ENCODE data around the gene PACRGL.

PACRGL gene

DNA sequence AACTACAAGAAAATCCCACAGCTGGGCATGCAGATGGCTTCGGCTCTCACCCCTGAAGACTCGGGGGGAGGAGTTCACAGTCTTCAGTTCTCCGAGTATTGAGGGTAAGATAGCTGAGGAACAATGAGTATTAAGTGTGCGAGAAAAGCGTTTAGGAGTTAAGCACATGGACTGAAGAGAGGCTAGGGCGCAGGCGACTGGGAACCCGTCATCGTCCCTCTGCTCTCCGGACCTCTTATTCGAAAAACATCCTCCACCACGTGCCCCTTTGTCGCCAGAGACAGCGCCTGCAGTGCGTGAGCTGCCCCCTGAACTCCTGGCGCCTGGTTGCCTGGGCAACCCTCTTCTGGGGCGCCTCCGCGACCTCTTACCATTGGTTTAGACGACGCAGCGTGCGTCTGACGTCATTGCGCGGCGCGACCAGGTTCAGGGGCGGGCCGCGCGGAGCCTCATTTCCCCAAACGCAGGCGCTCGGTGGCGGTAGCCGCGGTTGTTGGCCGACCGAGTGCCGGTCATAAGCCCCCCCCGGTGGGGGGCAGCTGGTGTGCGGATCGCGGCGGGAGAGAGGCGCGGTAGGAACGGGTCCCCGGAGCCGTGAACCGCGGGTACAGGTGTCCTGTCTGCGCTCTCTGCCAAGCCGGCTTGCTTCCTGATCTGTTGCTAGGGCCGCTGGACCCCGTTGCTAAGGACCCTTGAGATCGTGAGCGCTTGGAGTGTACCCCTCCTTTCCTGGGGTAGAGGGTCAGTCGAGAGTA lies at the start of gene PACRGL:
TSS of gene PACRGL (plus strand) at position 452 of the 755 bp plus-strand sequence. CDS start 4,024 bp downstream, outside the sequence.
- peak; percentile 98 for DNase-seq

DNA sequence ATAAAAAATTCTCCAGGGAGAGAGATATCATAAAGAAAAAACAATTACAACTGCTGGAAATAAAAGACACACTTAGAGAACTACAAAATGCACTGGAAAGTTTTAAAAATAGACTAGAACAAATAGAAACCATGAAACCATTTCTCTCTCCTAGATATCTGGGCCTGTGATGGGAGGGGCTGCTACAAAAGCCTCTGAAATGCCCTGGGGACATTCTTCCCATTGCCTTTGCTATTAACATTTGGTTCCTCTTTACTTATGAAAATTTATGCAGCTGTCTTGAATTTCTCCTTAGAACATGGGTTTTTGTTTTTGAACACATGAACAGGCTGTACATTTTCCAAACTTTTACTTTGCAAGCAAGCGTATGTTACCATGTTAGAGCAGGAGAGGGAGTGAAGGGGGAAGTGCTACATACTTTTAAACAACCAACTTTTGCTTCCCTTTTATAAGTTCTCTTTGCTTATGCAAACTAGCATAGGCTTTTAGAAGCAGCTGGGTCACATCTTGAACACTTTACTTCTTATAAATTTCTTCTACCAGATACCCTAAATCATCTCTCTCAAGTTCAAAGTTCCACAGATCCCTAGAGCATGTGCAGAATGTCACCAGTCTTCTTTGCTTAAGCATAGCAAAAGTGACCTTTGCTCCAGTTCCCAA lies 47.9 kb upstream of the PACRGL start:
- DNase-seq: no peak

DNA sequence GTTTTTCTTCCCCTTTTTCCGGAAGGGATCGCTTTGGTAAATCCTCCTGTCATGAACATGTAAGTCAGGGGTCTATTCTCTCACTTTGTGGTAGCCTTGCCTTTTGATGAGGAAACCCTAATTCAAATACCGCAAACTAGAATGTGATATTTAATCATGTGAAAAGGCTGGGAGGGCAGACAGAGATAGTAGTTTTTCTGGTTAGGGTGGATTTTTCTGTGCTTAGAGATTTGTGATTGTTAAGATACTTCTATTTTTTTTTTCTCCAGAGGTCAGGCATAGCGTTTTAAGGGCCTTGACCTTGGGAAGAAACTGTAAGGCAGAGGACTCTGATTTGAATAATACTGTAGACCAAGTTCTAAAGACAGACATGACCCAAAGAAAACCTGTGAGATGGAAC lies 41.8 kb upstream of the PACRGL start:
- no peak for DNase-seq

DNA sequence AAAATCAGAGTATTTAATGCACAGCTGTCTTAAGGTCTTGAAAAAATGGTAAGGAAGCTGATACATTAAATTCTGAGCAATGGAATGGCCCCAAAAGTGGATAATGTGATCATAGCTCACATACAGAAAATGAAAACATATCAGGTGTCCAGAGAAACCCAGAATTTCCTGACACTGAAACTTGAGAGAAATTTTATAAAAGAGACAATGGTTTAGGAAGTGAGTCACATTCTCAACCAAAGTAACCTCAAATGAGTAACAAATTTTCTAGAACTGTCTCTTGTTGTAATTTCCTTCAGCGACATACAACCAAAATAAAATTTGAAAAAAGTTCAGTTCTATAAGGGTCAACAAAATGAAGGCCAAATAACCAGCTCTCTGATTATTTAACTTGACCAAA lies 37.4 kb upstream of the PACRGL start:
- DNase-seq: no peak

DNA sequence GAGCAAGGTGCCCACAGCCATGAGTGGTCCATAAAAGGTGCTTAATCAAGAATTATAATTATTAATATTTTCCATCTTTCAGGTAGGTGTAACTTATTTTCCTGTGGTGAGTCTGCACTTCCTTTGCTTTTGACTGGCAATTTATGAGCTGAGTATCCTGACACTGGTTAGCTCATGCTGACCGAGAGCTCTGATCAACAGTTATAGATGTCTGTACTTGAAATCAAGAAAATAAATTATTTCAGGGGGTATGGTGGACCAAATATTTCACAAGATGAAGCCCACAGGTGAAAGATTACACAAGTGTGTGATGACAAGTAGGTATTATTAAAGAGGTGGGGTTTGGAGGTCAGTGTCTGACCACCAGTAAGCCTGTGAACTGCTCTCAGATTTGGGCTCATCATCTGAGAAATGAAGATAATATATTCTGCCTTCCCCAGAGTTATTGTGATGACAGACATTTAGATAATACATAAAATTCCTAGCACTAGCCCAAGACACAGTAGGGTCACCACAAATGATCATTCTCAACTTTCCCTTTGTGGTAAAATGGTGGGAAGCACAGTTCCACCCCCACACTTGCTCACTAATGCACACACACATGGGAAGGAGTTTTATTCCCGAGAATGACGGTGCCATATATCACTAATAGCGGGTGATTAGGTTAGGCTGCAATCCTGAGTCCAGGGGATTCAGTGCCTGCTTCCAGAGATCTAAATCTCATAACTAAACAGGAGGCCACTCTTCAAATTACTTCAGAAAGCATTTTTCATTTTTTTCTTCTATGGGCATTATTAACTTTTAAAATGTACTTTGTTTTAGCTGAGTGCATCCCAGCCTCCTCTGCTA lies 34.0 kb upstream of the PACRGL start:
- no peak for DNase-seq

DNA sequence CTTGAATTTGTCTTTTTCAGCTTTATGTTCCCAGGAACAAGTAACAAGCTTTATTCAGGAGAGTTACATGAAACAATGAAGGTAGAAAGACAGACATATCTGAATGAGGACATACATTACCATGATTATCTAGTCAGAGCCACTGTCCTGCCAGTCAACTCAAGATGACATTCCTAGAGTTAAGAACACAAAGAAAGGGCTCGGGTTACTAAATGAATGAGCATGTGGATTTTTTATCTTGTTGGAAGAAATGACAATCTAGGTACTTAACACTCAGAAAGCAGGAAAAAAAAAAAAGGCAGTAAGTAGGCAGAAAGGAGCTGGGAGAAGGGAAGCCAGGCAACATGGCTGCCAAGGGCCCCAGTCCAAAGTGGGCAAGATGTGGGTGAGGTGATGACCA lies 28.0 kb upstream of the PACRGL start:
- no peak for DNase-seq

DNA sequence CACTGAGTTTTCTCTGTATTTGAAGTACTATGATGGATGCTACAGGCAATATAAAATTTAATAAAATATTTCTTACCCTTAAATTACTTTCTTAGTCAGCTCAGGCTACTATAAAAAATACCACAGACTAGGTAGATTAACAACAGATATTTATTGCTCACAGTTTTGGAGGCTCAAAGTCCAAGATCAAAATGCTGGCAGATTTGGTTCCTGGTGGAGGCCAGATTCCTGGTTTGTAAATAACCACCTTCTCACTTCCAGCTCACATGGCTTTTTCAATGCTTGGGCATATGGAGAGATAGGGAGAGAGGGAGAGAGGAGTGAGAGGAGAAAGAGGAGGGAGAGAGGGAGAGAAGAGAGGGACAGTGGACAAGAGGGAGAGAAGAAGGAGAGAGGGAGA lies 24.5 kb upstream of the PACRGL start:
- DNase-seq: no peak

DNA sequence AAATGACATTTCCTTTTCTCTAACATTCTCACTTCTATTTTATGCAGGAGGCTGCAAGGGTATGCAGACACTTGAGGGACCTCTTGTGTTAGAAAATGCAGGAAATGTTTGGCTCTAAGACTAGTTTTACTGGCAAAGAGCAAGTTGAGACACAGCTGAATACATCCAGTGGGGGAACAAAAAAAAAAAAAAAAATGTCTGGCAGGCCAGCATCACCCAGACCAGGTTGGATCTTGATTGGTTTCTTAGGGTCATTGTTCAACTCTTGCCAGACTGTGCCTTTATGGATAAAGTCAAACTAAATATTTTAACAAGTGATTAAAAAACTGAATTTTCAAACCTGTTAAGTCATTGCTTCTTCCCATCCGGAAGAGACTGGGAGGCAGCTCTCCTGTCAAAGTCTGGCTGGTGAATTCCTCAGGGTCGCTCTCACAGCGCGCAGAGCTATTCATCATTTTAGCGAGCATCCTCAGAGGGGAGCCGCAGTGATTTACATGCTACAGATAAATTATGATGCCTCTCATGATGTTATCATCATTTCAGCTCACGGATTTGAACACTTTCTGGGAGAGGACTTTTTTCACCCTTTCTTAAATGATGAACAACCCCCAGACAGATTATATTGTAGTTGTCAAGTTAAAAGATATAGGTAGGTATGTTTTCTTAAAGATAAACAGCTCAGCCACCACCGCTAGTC lies 23.6 kb upstream of the PACRGL start:
- DNase-seq: no peak

DNA sequence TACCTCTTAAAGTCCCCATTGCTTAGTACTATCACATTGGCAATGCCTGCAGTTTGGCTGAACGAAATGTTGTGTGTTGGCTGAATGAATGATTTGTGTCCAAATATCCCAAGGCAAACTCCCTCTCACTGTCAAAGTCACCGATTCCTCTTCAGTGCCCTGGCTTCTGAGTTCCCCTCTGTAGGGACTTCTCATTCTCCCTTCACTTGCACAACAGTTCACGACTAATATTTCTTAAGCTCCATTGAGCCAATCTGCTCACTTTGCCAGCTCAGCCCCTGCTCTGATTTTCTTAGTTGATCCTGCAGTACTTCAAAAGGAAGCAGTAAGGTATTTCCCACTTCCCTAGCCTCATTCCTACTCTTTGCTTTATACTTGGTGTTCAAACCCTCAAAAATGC lies 21.9 kb upstream of the PACRGL start:
- no peak for DNase-seq

DNA sequence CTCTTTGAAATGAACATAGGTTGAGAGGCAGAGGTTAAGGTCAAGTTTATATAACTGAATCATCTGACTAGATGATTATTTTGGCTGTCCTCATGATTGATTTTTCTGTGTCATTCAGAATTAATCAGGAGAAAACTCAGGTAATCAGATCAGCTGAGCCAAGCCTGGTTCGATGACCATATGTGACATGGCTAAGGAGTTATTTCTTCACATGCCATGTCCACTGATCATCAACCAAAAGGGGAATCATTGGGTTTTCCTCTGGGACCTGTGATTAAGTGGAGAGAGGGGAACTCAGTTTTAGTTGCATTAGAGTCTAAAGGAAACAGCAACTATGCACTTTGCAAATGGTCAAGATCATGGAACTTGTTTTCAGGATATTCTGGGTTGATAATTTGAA lies 20.3 kb upstream of the PACRGL start:
- DNase-seq: peak; percentile 63

DNA sequence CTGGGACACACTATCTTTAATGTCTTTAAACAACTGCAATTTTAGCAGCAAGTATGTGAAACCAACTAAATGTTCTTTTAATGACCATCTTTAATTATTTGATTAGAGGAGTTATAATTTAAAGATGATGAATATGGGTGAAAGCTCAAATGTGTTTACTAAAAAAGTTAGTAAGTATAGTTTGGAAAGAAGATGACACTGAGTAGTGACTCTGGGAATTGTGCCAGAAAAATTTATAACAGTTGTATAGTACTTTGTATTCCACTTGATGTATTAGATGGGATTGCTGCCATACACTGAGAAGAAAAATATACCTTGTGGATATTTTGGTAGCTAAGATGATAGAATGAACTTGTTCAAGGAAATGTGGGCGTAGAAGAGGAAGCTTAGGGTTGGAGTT lies 19.5 kb upstream of the PACRGL start:
- DNase-seq: no peak

DNA sequence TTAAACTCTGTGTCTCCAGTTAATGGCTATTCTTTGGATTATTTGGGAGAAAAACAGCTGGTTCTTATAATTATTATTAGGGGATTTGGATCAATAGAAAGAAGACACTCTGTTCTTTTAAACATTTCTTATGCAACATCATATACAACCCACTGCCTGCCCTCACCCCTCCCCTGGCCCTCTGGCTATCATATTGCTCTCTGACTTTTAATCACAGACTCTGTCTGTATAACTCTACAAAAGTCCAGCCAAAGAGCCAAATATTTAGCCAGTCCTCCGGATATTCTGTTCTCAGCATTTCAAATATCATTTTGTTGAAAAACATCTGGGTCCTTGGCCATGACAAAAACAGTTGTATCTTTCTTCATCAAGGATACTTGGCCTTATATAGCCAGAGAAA lies 19.0 kb upstream of the PACRGL start:
- no peak for DNase-seq

DNA sequence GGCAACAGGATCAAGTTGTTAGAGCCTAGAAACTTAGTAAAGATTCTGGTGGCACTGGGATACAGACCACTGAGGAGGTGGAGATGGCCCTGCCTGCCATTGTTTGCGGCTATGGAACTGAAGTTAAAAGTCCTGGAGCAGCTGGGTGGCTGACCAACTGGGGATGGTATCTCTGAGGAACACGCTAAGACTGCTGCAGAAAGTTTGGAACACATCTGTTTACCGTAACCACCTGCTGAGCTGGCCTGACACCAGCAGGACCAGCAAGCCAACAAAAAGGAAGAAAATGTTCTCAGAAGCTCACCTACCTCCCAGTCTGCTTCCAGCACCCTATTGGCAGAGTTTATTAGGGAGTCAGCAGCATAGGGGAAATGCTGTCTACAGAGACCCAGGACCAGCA lies 17.4 kb upstream of the PACRGL start:
- no peak for DNase-seq

DNA sequence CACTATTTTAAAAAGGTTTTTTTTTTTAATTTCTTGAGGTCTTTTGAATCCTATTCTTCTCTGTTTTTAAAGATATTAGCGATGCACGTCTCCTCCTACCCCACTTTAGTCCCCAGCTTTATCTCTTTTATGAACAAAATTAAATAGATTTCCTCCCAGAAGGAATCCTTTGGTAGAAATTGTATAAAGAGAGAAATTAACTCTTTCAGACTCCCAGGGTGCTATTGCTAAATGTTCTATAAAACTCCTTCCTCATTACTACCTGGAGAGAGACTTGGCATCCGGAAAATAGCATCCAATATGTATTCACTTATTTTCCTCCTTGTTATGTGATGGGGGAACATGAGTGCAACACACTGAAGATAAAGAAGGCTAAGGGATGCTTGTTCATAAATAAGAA lies 16.5 kb upstream of the PACRGL start:
- DNase-seq: no peak

DNA sequence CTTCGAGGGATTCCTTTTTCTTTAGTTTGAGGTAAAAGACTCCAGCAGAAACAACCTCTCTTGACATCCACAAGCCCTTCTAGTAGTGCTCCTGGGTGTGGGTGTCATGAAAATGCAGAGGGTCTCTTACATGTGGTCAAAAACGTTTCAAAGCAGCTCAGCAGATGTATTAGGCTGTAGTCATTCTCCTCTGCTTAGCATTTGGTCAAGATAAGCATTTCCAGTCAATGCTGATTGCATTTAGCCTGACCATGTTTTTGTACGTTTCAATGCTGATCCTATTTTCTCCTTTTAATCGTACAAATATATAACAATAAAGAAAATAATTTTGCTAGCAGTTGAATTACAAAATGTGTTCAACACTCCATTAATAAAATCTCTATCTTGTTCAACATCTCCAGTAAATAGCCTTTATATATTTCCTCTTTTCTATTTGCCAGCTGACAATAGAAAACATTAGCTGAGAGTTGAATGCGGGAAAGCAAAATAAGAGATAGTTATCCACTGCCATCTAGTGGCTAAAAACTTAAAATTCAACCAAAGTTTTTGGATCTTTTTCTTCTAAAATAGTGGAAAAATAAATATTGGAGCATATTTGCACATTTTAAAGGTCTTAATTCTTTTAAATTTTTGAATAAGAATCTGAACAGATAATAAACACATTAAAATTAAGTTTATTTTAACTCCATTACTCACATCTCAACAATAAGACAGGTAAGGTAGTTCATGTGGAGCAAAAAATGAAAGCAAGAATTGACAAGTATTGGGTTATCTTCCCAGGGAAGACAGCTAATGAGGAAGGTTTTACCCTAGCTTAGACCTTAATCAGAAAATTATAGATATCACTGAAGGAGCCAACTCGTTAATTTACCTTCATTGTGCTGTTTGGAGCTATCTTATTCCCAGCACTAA lies 15.2 kb upstream of the PACRGL start:
- peak; percentile 40 for DNase-seq

DNA sequence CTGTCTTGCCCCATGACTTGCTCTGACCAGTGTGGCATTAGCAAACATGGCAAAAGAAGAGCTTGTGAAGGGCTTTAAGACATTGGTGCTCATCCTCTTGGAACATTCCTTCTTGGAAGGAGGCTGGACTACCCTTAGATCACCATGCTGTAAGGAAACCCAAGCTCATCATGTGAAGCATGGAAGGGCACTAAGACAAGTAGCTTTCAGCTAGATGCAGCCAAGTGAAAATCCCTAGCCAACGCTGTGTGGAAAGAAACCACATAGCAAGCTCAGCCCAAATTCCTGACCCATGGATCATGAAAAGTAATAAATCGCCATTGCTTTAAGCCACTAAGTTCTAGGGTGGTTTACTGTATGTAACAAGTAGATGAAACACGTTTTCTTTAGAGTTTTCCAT lies 12.4 kb upstream of the PACRGL start:
- no peak for DNase-seq

DNA sequence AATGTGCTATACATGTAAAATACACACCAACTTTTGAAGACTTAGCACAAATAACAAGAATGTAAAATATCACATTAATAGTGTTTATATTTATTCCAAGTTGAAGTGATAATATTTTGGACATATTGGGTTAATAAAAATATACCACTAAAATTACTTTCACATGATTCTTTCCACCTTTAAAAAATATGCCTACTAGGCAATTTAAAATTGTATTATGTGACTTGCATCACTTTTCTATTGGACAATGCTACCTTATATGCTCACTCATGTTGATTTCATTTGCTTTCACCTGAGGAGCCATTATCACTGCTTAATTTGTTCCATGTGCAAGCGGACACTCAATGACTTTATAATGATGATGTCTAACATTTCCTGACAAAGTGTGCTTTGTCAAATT lies 3.4 kb upstream of the PACRGL start:
- no peak for DNase-seq

DNA sequence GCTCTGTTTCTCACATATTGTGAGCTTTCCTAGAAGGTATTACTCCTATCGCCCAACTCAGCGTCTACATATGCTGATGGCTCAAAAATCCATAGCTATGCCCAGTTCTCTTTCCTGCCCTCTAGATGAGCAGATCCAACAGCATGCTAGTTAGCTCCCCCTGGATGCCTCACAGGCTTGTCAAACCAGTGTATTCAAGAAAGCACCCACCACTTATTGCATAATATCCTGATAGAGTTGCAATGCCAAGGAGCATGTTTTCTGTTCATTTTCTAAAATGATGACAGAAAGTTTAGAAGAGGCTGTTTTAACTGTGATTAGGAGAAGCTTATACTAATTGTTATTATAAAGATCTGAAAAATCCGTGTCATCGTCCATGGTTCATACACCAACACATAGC lies 1.9 kb upstream of the PACRGL start:
- no peak for DNase-seq

DNA sequence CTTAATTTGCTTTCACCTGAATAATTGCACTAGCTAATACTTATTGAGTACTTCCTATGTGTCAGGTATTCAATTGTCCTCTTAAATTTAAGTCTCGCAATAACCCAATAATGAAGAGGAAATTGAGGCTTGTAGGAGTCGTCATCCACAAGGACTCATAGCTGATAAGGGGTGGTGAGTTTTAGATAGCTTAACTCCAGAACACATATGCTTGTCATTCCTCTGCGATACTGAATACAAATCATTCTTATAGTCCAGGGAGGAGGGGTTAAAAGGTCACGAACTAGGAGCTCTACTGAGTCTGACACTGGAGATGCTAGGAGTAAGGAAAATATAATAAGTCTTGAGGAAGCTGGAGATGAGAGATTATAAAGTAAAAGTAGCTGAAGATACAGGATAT lies 1.4 kb upstream of the PACRGL start:
- DNase-seq: no peak

DNA sequence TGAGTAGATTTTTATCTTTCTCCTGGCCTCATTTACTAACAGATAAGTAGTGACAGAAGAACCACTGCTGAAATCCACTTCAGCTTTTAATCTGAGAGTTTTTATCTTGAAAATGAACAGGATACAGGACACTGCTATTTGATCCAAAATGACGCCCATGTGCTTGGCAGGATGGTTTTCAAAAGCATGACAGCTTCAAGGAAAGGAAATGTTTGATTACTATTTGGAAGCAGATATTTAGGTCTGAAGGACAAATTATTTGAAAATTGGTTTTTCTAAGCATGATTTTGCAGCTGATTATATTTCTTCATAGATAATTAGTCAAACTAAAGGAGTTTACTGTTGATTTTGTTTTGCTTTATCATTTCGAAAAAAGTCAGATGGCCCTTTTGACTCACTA lies 11.1 kb downstream of the PACRGL start:
- DNase-seq: no peak

DNA sequence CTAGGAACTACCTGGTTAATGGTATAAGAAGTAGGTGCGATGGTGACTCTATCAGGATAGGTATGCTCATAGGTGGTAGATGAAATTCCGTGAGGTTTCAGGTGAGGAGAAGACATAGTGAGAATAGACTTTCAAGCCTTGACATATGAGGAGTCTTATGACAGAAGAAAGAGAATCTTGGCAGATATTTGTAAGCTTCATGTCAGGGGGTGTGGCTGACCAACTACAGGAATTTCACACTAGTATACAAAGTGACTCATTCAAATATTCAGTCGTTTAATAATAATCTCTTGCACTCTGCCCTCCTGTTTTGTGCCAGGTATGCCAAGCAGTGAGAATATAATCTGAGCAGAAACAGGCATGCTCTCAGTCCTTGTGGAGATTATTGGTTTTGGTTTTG lies 22.8 kb downstream of the PACRGL start:
- no peak for DNase-seq

DNA sequence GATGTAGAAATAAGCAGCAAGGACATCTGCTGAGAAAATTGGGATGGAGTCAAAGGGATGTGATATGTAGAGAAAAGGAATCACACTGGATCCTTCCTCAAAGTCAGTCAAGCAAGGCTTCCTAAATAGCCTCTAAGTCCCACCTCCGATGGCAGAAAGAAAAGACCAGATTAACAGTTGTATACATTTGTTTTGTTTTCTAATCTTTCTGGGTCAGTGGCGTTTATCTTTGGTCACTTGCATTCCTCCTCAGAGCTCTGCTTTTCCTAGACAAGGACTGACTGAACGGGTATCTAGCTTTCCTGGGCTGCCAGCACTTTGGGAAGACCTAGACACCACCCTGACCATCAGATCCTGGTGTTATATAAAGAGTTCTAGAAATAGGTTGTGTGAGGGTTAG lies 23.2 kb downstream of the PACRGL start:
- DNase-seq: no peak

Measured in NCI-H82 (cell line).